ENCODE results near the gene RC3H2.

- TF ChIP-seq CTCF (IDR thresholded peaks at IDR 0.05), result no peak
- TF ChIP-seq POLR2A (IDR thresholded peaks at IDR 0.05), result no peak
Measured at GRCh38 chr9:122848256-122848943, 56.8 kb downstream of the RC3H2 start.

Measured in Peyer's patch (tissue), 4 donors.